ENCODE results near the gene MPZL3.
"Not testable (repeated sequence)": the region's sequence is repeated elsewhere in the genome, so short reads cannot be mapped to it uniquely, and the experiment has no call there.

MPZL3 gene

DNA sequence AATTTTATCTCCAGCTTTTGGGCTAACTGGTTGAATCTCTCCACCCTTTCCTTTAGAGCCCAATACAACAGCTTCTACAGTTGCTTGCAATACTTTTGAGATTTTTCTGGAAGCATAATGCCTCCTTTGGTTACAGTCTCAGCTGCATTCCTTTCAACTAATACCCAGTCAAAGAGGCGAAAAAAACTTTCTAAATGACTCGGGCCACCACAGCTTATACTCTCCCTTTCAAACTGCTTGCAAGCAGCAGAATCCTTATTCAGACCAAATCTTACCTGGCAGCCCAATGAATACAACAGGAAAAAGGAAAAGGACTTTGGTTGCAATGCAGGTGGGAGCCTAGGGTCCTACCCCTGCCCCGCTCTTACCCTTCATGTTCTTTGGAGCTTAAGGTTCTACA, 43.1 kb downstream of the MPZL3 start:
- no peak for DNase-seq

DNA sequence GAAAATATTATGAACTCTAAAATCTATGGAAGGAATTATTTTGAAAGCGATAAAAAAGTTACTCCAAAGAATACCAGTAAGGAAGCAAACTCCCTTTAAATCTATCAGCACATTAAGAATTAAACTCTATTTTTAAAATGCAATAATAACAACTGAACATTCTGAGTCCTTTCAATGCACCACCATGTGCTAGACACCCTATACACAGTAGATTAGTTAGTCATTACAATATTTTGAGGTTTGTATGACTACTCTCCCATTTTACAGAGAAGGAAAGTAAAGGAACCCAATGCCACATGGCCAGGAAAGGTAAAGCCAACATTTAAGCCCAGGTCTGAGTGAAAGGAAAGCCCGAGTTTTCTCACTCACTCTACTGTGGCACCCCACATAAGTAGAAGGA, 45.1 kb downstream of the MPZL3 start:
- no peak for DNase-seq

DNA sequence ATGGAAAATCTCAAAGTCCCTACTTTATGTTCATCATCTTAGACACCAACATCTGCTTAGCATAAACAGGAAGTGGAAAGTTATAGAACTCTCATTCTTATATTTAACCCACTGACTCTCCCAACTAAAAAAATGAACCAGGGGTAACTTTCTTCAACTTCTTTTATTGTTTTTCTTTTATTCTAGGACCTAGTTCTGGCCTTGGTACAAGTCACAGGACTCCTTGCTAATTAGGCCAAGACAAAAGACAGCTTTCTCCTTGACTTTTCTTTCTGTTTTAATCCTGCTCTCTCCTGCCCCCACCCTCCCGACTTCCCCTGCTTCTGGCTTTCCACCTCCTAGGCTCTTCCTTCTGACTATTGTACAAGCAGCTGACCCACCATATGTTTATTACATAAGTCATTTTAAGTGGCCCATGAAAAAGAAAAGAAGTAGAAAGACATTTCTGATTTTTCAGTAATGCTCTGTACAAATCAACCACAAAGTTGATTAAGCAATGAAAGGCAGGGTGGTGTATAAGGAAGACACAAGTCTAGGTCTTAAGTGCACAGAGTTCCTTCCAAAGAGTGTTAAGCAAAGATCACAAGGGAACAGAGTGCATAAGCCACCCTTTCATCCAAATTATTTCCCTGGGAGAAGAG, 45.7 kb downstream of the MPZL3 start:
- DNase-seq: no peak

- DNase-seq: no peak
Measured at GRCh38 chr11:118205606-118206378, 46.4 kb downstream of the MPZL3 start.

- DNase-seq: no peak
Measured at GRCh38 chr11:118202599-118203422, 49.4 kb downstream of the MPZL3 start.

DNA sequence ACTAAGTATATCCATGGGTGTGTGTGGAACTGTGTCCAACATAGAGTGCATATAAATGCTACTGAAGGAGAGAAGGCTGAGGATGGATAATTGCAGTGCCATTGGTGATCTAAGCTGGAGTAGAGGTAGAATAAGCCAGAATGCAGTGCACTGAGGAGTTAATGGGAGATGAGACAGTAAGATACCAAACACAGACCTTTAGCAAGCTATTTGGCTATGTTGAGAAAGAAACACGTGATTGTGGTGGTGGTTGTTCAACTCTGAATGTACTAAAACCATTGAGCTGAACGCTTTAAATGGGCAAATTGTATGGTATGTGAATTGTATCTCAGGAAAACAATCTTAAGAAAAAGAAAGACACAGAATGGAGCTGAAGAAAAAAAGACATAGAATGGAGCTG, 50.2 kb downstream of the MPZL3 start:
- DNase-seq: no peak

DNA sequence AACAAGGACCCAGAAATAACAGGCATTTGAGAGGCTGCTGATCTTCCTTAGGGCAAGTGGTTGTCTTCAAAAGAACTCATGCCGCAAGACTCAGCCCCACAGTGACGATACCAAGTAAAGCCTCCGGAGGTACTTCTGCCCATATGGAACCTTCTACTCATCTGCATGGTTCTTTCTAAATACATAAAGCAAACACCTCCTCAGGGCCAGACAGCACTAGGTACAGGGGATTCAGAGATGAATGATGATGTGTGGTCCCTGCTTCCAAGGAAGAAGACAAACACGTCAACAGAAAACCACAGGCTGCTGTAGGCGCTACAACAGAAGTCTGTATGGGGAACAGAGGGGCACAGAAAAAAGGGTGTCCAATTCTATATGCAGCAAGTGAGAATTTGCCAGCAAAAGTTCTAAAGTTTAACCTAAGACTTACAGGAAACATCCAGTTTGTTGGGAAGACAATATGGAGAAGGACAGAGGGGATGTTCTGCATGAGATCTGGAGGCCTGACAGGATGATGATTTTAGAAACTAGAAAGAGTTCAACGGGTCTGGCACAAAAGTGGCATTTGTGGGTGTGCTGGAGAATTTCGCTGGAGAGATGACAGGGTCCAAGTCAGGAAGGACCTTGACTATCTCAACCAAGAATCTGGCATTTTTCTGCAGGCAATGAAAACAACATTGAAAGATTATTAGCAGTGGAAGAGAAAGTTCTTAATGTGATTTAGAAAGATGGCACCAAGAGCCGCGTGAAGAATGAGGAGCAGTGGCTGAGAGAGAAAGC, 51.1 kb downstream of the MPZL3 start:
- no peak for DNase-seq

DNA sequence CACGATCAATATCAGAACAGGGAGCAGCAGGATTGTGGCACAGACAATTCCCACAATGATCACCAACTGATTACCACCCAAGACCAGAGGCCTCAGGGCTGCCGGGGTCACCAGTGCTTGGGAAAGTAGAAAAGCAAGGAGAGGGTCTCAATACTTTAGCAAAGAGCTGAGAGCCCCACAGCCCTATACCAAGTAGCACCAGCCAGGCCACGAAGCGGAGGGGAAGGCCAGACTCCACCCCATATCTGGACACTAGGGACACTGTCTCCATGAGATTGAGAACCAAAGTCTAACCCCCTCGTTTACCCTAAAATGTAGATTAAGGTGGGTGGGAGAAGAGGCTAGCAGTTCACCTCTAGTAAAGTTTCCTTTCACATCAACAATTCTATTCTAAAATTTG, 51.7 kb downstream of the MPZL3 start:
- no peak for DNase-seq

DNA sequence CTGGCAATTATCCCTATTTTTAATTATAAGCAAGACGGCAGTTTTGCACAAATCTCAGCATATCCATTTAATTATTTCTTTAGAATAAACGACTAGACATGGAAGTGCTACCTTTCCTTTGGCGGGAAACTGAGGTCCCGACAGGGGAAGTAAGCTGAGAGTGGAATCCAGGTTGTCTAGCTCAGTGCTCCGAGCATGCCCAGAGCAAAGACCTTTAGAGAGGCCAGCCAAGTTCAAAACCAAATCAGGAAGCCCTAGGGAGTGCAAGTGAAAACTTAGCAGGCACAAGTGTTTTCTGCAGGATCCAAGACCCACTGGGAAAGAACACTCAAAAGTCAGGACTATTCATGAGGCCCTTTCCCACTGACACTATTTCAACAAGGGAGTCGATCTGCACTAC, 53.0 kb downstream of the MPZL3 start:
- DNase-seq: no peak

- peak; percentile 30 for DNase-seq
Measured at GRCh38 chr11:118198370-118198769, 53.8 kb downstream of the MPZL3 start.

GRCh38 chr11:118194835-118195627, 57.1 kb downstream of the MPZL3 start:
- DNase-seq: no peak

GRCh38 chr11:118193910-118194566, 58.1 kb downstream of the MPZL3 start:
- DNase-seq: no peak

GRCh38 chr11:118192817-118193216, 59.3 kb downstream of the MPZL3 start:
- not testable (repeated sequence) for DNase-seq

GRCh38 chr11:118190942-118191506, 61.1 kb downstream of the MPZL3 start:
- not testable (repeated sequence) for DNase-seq

DNA sequence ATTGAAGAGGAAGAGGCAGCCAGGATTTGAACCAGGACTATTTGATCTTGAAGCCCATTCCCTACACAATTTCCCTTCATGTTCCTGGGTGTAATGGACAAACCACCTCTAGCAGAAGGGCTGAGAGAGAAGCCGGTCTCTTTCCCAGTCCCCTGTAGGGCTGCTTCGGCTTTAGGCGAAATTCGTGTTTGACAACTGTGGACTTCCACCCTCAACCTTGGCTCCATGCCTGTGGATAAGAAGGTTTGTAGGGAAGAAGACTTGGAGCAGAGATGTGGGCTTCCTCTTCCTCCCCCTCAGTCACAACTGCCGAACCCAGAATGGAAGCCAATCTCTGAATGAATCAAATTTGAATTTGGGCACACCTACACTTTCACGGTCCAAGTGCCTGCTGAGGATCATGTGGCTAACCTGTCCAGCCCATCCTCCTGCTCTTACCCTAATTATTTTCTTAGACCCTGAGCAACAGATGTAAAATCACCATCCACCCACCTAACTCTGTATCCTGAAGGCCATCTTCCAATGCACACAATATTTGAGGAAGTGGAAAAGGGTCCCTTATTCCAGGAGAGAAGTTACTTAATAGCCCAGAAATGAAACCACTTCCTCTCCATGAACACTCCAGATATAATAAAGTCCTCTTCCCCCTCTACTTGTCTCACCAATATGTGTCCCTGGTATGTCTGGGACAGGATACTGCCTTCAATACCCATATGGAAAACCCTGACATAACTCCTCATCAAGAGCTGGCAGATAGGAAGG, 65.6 kb downstream of the MPZL3 start:
- no peak for DNase-seq

DNA sequence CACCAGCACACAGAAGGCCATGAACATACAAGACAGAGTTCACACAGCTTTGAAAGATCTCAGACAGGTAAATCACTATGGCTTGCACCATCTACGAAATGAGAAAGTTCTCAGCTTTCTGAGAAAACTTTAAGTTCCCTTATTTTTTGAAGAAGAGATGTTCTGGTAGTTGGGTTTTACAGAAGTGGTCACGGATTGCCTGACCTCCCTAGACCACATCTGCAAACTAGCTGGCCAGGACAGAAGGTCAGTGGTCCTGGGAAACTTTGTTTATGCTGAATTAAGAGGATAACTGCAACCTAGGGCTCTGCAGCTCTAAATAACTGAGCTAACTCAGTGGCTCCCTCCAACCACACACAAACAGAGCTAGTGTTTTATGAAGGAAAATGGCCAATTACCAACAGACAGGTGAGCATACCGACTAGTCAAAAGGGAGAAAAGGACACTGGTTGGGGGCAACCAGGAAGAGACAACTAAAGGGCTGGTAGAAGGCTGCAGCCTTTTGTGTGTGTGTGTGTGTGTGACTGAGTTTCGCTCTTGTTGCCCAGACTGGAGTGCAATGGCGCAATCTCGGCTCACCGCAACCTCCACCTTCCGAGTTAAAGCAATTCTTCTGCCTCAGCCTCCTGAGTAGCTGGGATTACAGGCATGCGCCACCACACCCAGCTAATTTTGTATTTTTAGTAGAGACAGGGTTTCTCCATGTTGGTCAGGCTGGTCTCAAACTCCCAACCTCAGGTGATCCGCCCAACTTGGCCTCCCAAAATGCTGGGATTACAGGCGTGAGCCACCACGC, 67.2 kb downstream of the MPZL3 start:
- DNase-seq: no peak

DNA sequence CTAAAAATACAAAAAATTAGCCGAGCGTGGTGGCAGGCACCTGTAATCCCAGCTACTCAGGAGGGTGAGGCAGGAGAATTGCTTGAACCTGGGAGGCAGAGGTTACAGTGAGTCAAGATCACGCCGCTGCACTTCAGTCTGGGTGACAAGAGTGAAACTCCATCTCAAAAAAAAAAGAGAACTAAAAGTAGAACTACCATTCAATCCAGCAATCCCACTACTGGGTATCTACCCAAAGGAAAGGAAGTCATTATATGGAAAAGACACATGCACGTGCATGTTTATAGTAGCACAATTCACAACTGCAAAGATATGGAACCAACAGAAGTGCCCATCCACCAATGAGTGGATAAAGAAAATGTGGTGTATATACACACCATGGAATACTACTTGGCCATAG, 68.5 kb downstream of the MPZL3 start:
- not testable (repeated sequence) for DNase-seq

GRCh38 chr11:118180300-118180703, 71.9 kb downstream of the MPZL3 start:
- peak; percentile 15 for DNase-seq

DNA sequence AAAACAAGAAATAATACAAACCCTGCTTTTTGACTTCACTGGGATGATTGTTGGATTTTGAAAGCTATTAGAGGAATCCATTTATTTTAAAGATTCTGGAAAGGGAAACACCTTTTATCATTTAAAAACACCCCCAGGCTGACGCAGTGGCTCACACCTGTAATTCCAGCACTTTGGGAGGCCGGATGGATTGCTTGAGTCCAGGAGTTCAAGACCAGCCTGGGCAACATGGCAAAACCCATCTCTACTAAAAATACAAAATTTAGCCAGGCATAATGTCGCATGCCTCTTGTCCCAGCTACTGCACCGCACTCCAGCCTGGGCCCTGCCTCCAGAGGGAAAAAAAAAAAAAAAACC, 75.4 kb downstream of the MPZL3 start:
- DNase-seq: no peak
